ENCODE measurements around the gene UNC13C. TPM values are rescaled to one million over a fixed set of nuclear protein-coding genes. Genes with fewer than 3 reads are reported as not detected.

Gene UNC13C
- polyA plus RNA-seq, 1 donor = 1.1 TPM

GRCh38 chr15:54345301-54345700 lies 367.1 kb downstream of the UNC13C start:
- Histone ChIP-seq H3K4me3 (ENCODE audit: low read length) (no peak overlapping the region), H3K36me3 (ENCODE audit: control insufficient read depth, insufficient read depth, low read length) (no peaks in the 10 kb centered on the region), H3K27me3 (ENCODE audit: control insufficient read depth, insufficient read depth, low read length) (no peaks in the 10 kb centered on the region), H3K9me3 (ENCODE audit: control insufficient read depth, low read depth, low read length) (no peaks in the 10 kb centered on the region), H3K27ac (ENCODE audit: low read length) (no peak overlapping the region), H3K4me1 (ENCODE audit: control insufficient read depth, insufficient read depth, low read length) (no peaks in the 10 kb centered on the region)
- DNase-seq = no peak
- 0% methylated on average over 1 of the region's 2 CpGs for WGBS (ENCODE audit: insufficient coverage, low lambda C conversion rate)

DNA sequence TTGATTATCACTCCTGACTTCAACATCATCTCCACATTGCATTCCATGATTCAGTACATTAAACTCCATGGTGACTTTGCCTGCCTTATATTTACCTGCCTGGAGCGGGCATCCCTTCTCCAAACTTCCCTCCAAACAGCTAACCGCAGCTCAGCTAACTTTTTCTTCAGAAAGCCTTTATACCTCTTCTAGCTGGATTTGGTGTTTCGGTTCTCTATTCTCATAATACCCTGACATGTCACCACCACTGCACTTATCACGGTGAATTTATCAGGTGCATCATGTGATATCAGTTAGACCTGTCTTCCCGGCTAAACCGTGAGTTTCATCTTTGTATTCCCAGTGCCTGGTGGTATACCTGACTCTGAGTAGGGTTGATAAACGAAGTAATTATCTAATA lies 367.6 kb downstream of the UNC13C start:
- WGBS (ENCODE audit: insufficient coverage, low lambda C conversion rate) = 83% methylated on average over 1 of the region's 7 CpGs
- DNase-seq = no peak

DNA sequence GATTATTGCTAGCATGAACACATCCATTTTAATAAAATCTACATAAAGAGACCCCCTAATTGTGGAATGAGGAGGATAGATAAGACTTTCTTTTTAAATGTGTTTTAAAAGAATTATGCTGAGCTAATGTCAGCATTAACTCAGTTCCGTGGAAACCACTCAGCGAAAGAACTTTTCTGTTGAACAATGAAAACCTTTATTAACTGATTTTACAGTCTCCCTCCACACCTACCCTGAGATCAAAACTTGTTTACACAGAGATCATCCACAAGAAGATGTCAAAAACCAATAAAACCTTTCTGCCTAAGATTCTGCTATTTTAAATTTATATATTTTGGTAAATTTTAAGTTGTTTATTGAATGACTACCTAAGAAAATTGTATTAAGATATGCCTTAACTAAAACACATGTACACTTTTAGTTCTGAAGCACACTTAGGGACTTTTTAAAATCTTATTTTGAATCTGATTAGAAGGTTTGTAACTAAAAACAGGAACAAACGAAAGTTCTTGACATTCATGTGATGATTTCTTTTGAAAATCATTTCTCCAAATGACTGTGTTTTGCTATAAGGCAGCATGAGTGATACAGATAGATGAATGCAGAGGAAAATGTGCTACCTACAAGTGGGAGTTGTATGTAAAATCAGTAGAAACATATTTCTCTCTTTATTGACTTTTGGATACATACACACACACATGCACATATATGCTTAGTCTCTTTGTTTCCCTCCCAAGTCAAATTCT lies 369.0 kb downstream of the UNC13C start:
- Histone ChIP-seq H3K9me3 (ENCODE audit: control insufficient read depth, low read depth, low read length) (no peaks in the 10 kb centered on the region), H3K27ac (ENCODE audit: low read length) (no peak overlapping the region), H3K27me3 (ENCODE audit: control insufficient read depth, insufficient read depth, low read length) (no peaks in the 10 kb centered on the region), H3K36me3 (ENCODE audit: control insufficient read depth, insufficient read depth, low read length) (no peaks in the 10 kb centered on the region), H3K4me3 (ENCODE audit: low read length) (no peak overlapping the region), H3K4me1 (ENCODE audit: control insufficient read depth, insufficient read depth, low read length) (no peaks in the 10 kb centered on the region)
- no peak for DNase-seq
- 52% methylated on average over 2 of the region's 3 CpGs for WGBS (ENCODE audit: insufficient coverage, low lambda C conversion rate)

More for the DNA sequence above, 367.6 kb downstream of the UNC13C start:
- H3K4me3 ChIP-seq (ENCODE audit: low read length) = no peak overlapping the region
- H3K9me3 ChIP-seq (ENCODE audit: control insufficient read depth, low read depth, low read length) = no peaks in the 10 kb centered on the region
- no peaks in the 10 kb centered on the region for H3K4me1 ChIP-seq (ENCODE audit: control insufficient read depth, insufficient read depth, low read length)
- no peaks in the 10 kb centered on the region for H3K36me3 ChIP-seq (ENCODE audit: control insufficient read depth, insufficient read depth, low read length)
- H3K27ac ChIP-seq (ENCODE audit: low read length) = no peak overlapping the region
- no peaks in the 10 kb centered on the region for H3K27me3 ChIP-seq (ENCODE audit: control insufficient read depth, insufficient read depth, low read length)

DNA sequence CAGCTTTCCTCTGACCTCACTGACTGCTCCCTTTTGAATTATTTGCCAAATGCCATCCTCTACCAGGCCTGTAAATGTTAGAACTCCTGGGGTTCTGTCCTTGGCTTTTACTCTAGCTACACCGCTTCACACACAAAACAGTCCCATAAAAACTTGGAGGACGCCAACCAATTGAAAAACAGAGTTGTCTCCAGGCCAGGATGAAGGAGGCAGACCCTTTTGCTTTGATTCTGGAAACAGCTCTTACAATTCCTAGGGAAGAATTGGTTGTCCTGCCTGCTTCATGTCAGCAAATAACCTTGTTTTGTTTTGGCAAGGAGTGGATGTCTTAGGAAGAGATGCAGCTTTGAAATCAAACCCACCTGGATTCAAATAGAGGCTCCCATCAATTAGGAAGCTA lies 375.5 kb downstream of the UNC13C start:
- no peak for DNase-seq
- WGBS (ENCODE audit: insufficient coverage, low lambda C conversion rate) = no CpG with 5 or more reads among the region's 2 CpGs
- Histone ChIP-seq H3K27ac (ENCODE audit: low read length) (no peak overlapping the region), H3K36me3 (ENCODE audit: control insufficient read depth, insufficient read depth, low read length) (no peaks in the 10 kb centered on the region), H3K4me3 (ENCODE audit: low read length) (no peak overlapping the region), H3K4me1 (ENCODE audit: control insufficient read depth, insufficient read depth, low read length) (no peaks in the 10 kb centered on the region), H3K9me3 (ENCODE audit: control insufficient read depth, low read depth, low read length) (no peaks in the 10 kb centered on the region), H3K27me3 (ENCODE audit: control insufficient read depth, insufficient read depth, low read length) (no peaks in the 10 kb centered on the region)

GRCh38 chr15:54354341-54354740 lies 376.1 kb downstream of the UNC13C start:
- no peaks in the 10 kb centered on the region for H3K36me3 ChIP-seq (ENCODE audit: control insufficient read depth, insufficient read depth, low read length)
- no peak for DNase-seq
- H3K27ac ChIP-seq (ENCODE audit: low read length) = no peak overlapping the region
- H3K4me3 ChIP-seq (ENCODE audit: low read length) = no peak overlapping the region
- no CpG with 5 or more reads among the region's 1 CpG for WGBS (ENCODE audit: insufficient coverage, low lambda C conversion rate)
- H3K4me1 ChIP-seq (ENCODE audit: control insufficient read depth, insufficient read depth, low read length) = no peaks in the 10 kb centered on the region
- no peaks in the 10 kb centered on the region for H3K9me3 ChIP-seq (ENCODE audit: control insufficient read depth, low read depth, low read length)
- no peaks in the 10 kb centered on the region for H3K27me3 ChIP-seq (ENCODE audit: control insufficient read depth, insufficient read depth, low read length)

GRCh38 chr15:54364961-54365360 lies 386.7 kb downstream of the UNC13C start:
- no CpG with 5 or more reads among the region's 3 CpGs for WGBS (ENCODE audit: insufficient coverage, low lambda C conversion rate)
- no peak for DNase-seq
- Histone ChIP-seq H3K27ac (ENCODE audit: low read length) (no peak overlapping the region), H3K4me3 (ENCODE audit: low read length) (no peak overlapping the region), H3K27me3 (ENCODE audit: control insufficient read depth, insufficient read depth, low read length) (no peaks in the 10 kb centered on the region), H3K4me1 (ENCODE audit: control insufficient read depth, insufficient read depth, low read length) (no peaks in the 10 kb centered on the region), H3K36me3 (ENCODE audit: control insufficient read depth, insufficient read depth, low read length) (no peaks in the 10 kb centered on the region), H3K9me3 (ENCODE audit: control insufficient read depth, low read depth, low read length) (no peaks in the 10 kb centered on the region)

- Histone ChIP-seq H3K4me1 (ENCODE audit: control insufficient read depth, insufficient read depth, low read length) (no peaks in the 10 kb centered on the region), H3K27me3 (ENCODE audit: control insufficient read depth, insufficient read depth, low read length) (no peaks in the 10 kb centered on the region), H3K36me3 (ENCODE audit: control insufficient read depth, insufficient read depth, low read length) (no peaks in the 10 kb centered on the region), H3K4me3 (ENCODE audit: low read length) (no peak overlapping the region), H3K9me3 (ENCODE audit: control insufficient read depth, low read depth, low read length) (peaks cover 6% of the 10 kb centered on the region), H3K27ac (ENCODE audit: low read length) (no peak overlapping the region)
- no CpG with 5 or more reads among the region's 2 CpGs for WGBS (ENCODE audit: insufficient coverage, low lambda C conversion rate)
- DNase-seq = no peak
Measured at GRCh38 chr15:54373332-54373731, 395.1 kb downstream of the UNC13C start.

- no CpG with 5 or more reads among the region's 5 CpGs for WGBS (ENCODE audit: insufficient coverage, low lambda C conversion rate)
- DNase-seq = no peak
Measured at GRCh38 chr15:54374184-54374952, 396.1 kb downstream of the UNC13C start.

GRCh38 chr15:54387799-54388198 lies 409.6 kb downstream of the UNC13C start:
- Histone ChIP-seq H3K9me3 (ENCODE audit: control insufficient read depth, low read depth, low read length) (no peaks in the 10 kb centered on the region), H3K27ac (ENCODE audit: low read length) (no peak overlapping the region), H3K27me3 (ENCODE audit: control insufficient read depth, insufficient read depth, low read length) (no peaks in the 10 kb centered on the region), H3K36me3 (ENCODE audit: control insufficient read depth, insufficient read depth, low read length) (no peaks in the 10 kb centered on the region), H3K4me1 (ENCODE audit: control insufficient read depth, insufficient read depth, low read length) (no peaks in the 10 kb centered on the region), H3K4me3 (ENCODE audit: low read length) (no peak overlapping the region)
- WGBS (ENCODE audit: insufficient coverage, low lambda C conversion rate) = 92% methylated on average over 1 of the region's 1 CpG
- DNase-seq = no peak

More at GRCh38 chr15:54374184-54374952, 396.1 kb downstream of the UNC13C start:
- no peak overlapping the region for H3K4me3 ChIP-seq (ENCODE audit: low read length)
- H3K36me3 ChIP-seq (ENCODE audit: control insufficient read depth, insufficient read depth, low read length) = no peaks in the 10 kb centered on the region
- H3K9me3 ChIP-seq (ENCODE audit: control insufficient read depth, low read depth, low read length) = peaks cover 6% of the 10 kb centered on the region
- no peaks in the 10 kb centered on the region for H3K4me1 ChIP-seq (ENCODE audit: control insufficient read depth, insufficient read depth, low read length)
- H3K27ac ChIP-seq (ENCODE audit: low read length) = no peak overlapping the region
- no peaks in the 10 kb centered on the region for H3K27me3 ChIP-seq (ENCODE audit: control insufficient read depth, insufficient read depth, low read length)

- Histone ChIP-seq H3K27ac (ENCODE audit: low read length) (no peak overlapping the region), H3K36me3 (ENCODE audit: control insufficient read depth, insufficient read depth, low read length) (no peaks in the 10 kb centered on the region), H3K4me1 (ENCODE audit: control insufficient read depth, insufficient read depth, low read length) (no peaks in the 10 kb centered on the region), H3K4me3 (ENCODE audit: low read length) (no peak overlapping the region), H3K9me3 (ENCODE audit: control insufficient read depth, low read depth, low read length) (no peaks in the 10 kb centered on the region), H3K27me3 (ENCODE audit: control insufficient read depth, insufficient read depth, low read length) (no peaks in the 10 kb centered on the region)
- DNase-seq = no peak
- WGBS (ENCODE audit: insufficient coverage, low lambda C conversion rate) = 100% methylated on average over 1 of the region's 1 CpG
Measured at GRCh38 chr15:54388746-54389145, 410.5 kb downstream of the UNC13C start.
